SU-DHL-6 (cell line): Measurements from ENCODE around the gene ST6GALNAC4.
"Not testable (repeated sequence)": the region's sequence is repeated elsewhere in the genome, so short reads cannot be mapped to it uniquely, and the experiment has no call there.

ENCODE experiments used
- EZH2phosphoT487 ChIP-seq: fragments of 200-600 bp; sonication (generic), shearing (Covaris generic); conservative IDR thresholded peaks from 2 replicates; pipeline ENCODE4 v1.6.1; 2018; ENCODE audit warnings: mild to moderate bottlenecking, antibody characterized with exemption, low read length, moderate library complexity, mixed read lengths
- TF ChIP-seq, protein P1 (sequence below): fragments of 200-600 bp; sonication (generic); IDR thresholded peaks from one replicate; pipeline ENCODE4 v1.5.1; 2017; ENCODE audit warnings: antibody characterized with exemption, mild to moderate bottlenecking, low read length, moderate library complexity; ENCODE audit not compliant: insufficient read depth, poor library complexity, severe bottlenecking

DNA sequence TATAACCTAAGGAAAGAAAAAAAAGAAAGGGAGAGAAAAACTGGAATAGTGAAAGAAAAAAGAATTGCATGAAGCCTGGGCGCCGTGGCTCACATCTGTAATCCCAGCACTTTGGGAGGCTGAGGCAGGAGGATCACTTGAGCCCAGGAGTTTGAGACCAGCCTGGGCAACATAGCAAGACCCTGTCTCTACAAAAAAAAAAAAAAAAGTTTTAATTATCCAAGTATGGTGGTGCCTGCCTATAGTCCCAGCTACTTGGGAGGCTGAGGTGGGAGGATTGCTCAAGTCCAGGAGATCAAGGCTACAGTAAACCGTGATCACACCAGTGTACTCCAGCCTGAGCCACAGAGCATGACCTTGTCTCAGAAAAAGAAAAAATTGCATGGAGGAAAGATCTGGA is 35.1 kb downstream of the ST6GALNAC4 start:
- TF ChIP-seq, protein P1, sequence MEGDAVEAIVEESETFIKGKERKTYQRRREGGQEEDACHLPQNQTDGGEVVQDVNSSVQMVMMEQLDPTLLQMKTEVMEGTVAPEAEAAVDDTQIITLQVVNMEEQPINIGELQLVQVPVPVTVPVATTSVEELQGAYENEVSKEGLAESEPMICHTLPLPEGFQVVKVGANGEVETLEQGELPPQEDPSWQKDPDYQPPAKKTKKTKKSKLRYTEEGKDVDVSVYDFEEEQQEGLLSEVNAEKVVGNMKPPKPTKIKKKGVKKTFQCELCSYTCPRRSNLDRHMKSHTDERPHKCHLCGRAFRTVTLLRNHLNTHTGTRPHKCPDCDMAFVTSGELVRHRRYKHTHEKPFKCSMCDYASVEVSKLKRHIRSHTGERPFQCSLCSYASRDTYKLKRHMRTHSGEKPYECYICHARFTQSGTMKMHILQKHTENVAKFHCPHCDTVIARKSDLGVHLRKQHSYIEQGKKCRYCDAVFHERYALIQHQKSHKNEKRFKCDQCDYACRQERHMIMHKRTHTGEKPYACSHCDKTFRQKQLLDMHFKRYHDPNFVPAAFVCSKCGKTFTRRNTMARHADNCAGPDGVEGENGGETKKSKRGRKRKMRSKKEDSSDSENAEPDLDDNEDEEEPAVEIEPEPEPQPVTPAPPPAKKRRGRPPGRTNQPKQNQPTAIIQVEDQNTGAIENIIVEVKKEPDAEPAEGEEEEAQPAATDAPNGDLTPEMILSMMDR = not testable (repeated sequence)
- TF ChIP-seq EZH2phosphoT487 = not testable (repeated sequence)
